Measurements from ENCODE around the gene SORCS2.

Gene SORCS2

GRCh38 chr4:7737752-7738457 is 545.6 kb downstream of the SORCS2 start:
- DNase-seq (ENCODE audit: low spot score): no peak
- no peak overlapping the region for H3K4me3 ChIP-seq
- TF ChIP-seq, protein P1, sequence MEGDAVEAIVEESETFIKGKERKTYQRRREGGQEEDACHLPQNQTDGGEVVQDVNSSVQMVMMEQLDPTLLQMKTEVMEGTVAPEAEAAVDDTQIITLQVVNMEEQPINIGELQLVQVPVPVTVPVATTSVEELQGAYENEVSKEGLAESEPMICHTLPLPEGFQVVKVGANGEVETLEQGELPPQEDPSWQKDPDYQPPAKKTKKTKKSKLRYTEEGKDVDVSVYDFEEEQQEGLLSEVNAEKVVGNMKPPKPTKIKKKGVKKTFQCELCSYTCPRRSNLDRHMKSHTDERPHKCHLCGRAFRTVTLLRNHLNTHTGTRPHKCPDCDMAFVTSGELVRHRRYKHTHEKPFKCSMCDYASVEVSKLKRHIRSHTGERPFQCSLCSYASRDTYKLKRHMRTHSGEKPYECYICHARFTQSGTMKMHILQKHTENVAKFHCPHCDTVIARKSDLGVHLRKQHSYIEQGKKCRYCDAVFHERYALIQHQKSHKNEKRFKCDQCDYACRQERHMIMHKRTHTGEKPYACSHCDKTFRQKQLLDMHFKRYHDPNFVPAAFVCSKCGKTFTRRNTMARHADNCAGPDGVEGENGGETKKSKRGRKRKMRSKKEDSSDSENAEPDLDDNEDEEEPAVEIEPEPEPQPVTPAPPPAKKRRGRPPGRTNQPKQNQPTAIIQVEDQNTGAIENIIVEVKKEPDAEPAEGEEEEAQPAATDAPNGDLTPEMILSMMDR (IDR thresholded peaks at IDR 0.05): no peak
- H3K27ac ChIP-seq: no peak overlapping the region

DNA sequence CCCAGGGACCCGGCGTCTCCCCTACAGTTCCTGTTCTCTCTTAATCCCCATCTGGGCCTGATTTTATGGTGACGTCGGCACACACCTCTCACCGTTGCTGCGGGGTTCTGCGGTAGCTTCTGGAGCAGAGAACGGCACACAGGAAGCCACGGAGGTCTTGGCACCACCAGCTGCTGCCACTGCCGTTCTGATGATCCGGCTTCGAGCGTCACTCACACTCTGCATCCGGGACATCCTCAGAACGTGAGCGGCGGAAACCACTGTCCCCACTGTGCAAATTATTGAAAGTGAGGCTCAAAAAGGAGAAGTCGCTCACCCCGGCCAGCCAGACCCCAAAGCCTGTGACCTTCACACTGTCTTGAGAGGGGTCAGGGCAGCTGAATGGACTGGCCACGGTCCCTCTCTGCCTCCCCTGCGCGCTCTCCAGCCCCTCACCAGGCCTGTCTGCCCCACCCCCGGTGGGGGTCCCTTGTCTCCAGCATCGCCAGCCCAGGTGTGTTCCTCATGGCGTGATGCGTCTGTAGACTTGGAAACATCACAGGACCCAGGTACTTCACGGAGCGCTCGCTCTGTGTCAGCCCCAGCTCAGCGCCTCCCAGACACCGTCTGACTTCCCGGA is 546.2 kb downstream of the SORCS2 start:
- DNase-seq (ENCODE audit: low spot score): no peak
- TF ChIP-seq, protein P1 (IDR thresholded peaks at IDR 0.05): no peak
- H3K4me3 ChIP-seq: no peak overlapping the region
- H3K27ac ChIP-seq: no peak overlapping the region

- Histone ChIP-seq H3K27ac (no peak overlapping the region), H3K4me3 (no peak overlapping the region)
- DNase-seq (ENCODE audit: low spot score): no peak
- TF ChIP-seq, protein P1 (IDR thresholded peaks at IDR 0.05): no peak
Measured at GRCh38 chr4:7739077-7739917, 547.0 kb downstream of the SORCS2 start.

- no peak for DNase-seq (ENCODE audit: low spot score)
- Histone ChIP-seq H3K4me3 (no peak overlapping the region), H3K27ac (no peak overlapping the region)
- TF ChIP-seq, protein P1 (IDR thresholded peaks at IDR 0.05): no peak
Measured at GRCh38 chr4:7739918-7740865, 547.9 kb downstream of the SORCS2 start.

- TF ChIP-seq, protein P1 (IDR thresholded peaks at IDR 0.05): no peak
Measured at GRCh38 chr4:7740866-7741525, 548.7 kb downstream of the SORCS2 start.

More at GRCh38 chr4:7740866-7741525, 548.7 kb downstream of the SORCS2 start:
- no peak for DNase-seq (ENCODE audit: low spot score)
- Histone ChIP-seq H3K27ac (no peak overlapping the region), H3K4me3 (no peak overlapping the region)
